KMS-11 (cell line): ENCODE results near the gene LYST.

Experiments
- H2AFZ ChIP-seq: fragments of 200-600 bp; sonication (generic); 2 replicates; pipeline ENCODE4 v1.6.1; 2016; ENCODE audit warnings: antibody characterized with exemption, mixed run types, low read depth
- H3K27ac ChIP-seq: fragments of 200-600 bp; sonication (generic); 2 replicates; pipeline ENCODE4 v1.6.1; 2016; ENCODE audit warnings: mild to moderate bottlenecking, mixed run types
- H3K27me3 ChIP-seq: fragments of 200-600 bp; sonication (generic); 2 replicates; pipeline ENCODE4 v1.6.1; 2017; ENCODE audit warnings: mild to moderate bottlenecking, low read depth, mixed run types, moderate library complexity; ENCODE audit not compliant: insufficient read depth
- H3K36me3 ChIP-seq: fragments of 200-600 bp; sonication (generic); 2 replicates; pipeline ENCODE4 v1.6.1; 2017; ENCODE audit warnings: mild to moderate bottlenecking, mixed run types; ENCODE audit not compliant: insufficient read depth
- H3K4me1 ChIP-seq: fragments of 200-600 bp; sonication (generic); 2 replicates; pipeline ENCODE4 v1.6.1; 2016; ENCODE audit warnings: mild to moderate bottlenecking, low read depth, mixed run types; ENCODE audit not compliant: poor library complexity, severe bottlenecking
- H3K4me2 ChIP-seq: fragments of 200-600 bp; sonication (generic); 2 replicates; pipeline ENCODE4 v1.7.0; 2016; ENCODE audit warnings: mild to moderate bottlenecking, mixed run types
- H3K4me3 ChIP-seq: fragments of 200-600 bp; sonication (generic); IDR thresholded peaks from 2 replicates; pipeline ENCODE4 v1.6.1; 2017; ENCODE audit warnings: low read depth, low read length, mixed read lengths; ENCODE audit not compliant: insufficient read depth
- H3K79me2 ChIP-seq: fragments of 200-600 bp; sonication (generic); 2 replicates; pipeline ENCODE4 v1.6.1; 2016; ENCODE audit warnings: low read depth, mixed run types; ENCODE audit not compliant: insufficient read depth
- H3K9ac ChIP-seq: fragments of 200-600 bp; sonication (generic); 2 replicates; pipeline ENCODE4 v1.6.1; 2016; ENCODE audit warnings: mild to moderate bottlenecking, mixed run types
- H4K20me1 ChIP-seq: fragments of 200-600 bp; sonication (generic); 2 replicates; pipeline ENCODE4 v1.6.1; 2016; ENCODE audit warnings: mild to moderate bottlenecking, mixed run types; ENCODE audit not compliant: insufficient read depth
- TF ChIP-seq, protein P1 (sequence below): fragments of 200-600 bp; sonication (generic); conservative IDR thresholded peaks from 2 replicates; pipeline ENCODE4 v1.6.1; 2017; ENCODE audit warnings: low read depth, mild to moderate bottlenecking, antibody characterized with exemption, low read length, moderate library complexity, mixed read lengths

LYST gene

DNA sequence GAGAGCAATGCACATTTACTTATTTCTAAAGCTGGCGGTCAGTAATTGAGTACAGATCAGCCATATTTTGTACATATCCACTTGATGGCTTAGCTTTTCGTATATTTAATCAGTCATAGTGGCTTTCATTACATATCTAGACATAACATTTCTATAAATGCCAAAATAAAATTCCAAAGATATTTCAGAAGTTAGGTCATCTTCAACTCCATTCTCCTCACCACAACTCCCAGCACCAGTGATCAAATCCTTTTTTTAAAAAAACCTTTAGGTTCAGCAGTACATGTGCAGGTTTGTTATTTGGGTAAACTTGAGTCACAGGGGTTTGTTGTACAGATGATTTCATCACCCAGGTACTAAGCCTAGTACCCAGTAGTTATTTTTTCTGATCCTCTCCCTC, 163.2 kb downstream of the LYST start:
- Histone ChIP-seq H3K36me3 (no peaks in the 10 kb centered on the region), H2AFZ (no peak overlapping the region), H3K4me1 (no peaks in the 10 kb centered on the region), H3K4me2 (no peak overlapping the region), H3K27ac (no peak overlapping the region), H3K27me3 (no peaks in the 10 kb centered on the region), H4K20me1 (no peaks in the 10 kb centered on the region), H3K79me2 (no peaks in the 10 kb centered on the region), H3K4me3 (no peak overlapping the region), H3K9ac (no peak overlapping the region)
- TF ChIP-seq, protein P1, sequence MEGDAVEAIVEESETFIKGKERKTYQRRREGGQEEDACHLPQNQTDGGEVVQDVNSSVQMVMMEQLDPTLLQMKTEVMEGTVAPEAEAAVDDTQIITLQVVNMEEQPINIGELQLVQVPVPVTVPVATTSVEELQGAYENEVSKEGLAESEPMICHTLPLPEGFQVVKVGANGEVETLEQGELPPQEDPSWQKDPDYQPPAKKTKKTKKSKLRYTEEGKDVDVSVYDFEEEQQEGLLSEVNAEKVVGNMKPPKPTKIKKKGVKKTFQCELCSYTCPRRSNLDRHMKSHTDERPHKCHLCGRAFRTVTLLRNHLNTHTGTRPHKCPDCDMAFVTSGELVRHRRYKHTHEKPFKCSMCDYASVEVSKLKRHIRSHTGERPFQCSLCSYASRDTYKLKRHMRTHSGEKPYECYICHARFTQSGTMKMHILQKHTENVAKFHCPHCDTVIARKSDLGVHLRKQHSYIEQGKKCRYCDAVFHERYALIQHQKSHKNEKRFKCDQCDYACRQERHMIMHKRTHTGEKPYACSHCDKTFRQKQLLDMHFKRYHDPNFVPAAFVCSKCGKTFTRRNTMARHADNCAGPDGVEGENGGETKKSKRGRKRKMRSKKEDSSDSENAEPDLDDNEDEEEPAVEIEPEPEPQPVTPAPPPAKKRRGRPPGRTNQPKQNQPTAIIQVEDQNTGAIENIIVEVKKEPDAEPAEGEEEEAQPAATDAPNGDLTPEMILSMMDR: no peak

DNA sequence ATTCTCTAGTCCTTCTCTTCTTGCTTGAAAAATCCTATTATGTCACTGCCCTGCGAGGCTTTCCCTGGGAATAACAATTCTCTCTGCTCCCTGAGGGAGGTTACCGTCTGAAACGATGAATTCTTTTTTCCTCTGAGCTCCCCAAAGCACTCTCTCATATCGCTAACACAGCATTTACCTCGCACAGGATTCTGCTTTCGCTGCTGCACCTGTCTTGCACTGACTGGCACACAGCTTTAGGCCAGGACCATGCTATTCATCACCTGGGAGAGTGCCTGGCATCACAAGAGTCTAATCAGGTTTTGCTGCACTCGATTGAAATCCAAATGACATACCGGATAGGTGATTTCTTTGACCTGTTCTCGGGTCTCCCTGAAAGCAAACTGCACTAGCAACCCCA, 164.3 kb downstream of the LYST start:
- no peaks in the 10 kb centered on the region for H3K79me2 ChIP-seq
- TF ChIP-seq, protein P1: no peak
- H3K4me2 ChIP-seq: no peak overlapping the region
- H3K27ac ChIP-seq: no peak overlapping the region
- H3K36me3 ChIP-seq: no peaks in the 10 kb centered on the region
- H4K20me1 ChIP-seq: no peaks in the 10 kb centered on the region
- no peak overlapping the region for H3K4me3 ChIP-seq
- H3K9ac ChIP-seq: no peak overlapping the region
- no peaks in the 10 kb centered on the region for H3K4me1 ChIP-seq
- H3K27me3 ChIP-seq: no peaks in the 10 kb centered on the region
- H2AFZ ChIP-seq: no peak overlapping the region

DNA sequence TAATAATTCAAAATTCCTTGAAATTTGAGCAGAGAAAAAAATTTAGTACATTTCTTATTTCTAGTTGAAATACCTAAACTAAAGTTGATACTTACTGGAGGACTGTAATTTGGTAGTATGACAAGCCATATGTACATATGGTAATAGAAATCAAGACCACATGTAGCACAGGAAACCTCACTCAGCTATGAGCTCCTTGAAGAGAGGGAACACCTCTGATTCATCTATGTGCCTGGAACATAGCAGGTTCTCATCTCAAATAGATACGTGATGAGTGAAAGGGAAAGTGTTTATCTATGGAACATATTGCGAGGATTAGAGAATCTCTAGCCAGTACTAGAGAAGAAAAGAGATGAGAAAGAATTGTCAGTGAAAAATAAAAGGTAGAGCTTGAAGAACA, 169.2 kb downstream of the LYST start:
- no peaks in the 10 kb centered on the region for H3K27me3 ChIP-seq
- H3K79me2 ChIP-seq: no peaks in the 10 kb centered on the region
- H3K4me1 ChIP-seq: no peaks in the 10 kb centered on the region
- H3K36me3 ChIP-seq: no peaks in the 10 kb centered on the region
- TF ChIP-seq, protein P1: no peak
- no peak overlapping the region for H3K27ac ChIP-seq
- H3K4me2 ChIP-seq: no peak overlapping the region
- no peak overlapping the region for H3K4me3 ChIP-seq
- H4K20me1 ChIP-seq: no peaks in the 10 kb centered on the region
- no peak overlapping the region for H3K9ac ChIP-seq
- no peak overlapping the region for H2AFZ ChIP-seq

DNA sequence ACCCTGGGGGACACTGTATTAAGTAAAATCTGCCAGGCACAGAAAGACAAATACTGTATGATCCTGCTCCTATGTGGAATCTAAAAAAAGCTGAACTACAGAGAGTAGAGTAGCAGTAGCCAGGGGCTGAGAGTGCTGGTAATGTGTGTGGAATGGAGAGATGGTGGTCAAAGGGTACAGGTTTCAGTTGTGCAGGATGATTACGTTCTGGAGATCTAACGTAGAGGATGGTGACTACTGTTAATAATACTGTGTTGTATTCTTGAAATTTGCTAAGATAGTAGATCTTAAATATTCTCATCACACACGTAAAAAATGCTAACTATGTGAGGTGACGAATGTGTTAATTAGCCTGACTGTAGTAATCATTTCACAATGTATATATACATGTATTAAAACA, 177.3 kb downstream of the LYST start:
- H3K4me2 ChIP-seq: no peak overlapping the region
- TF ChIP-seq, protein P1: no peak
- H3K27me3 ChIP-seq: no peaks in the 10 kb centered on the region
- no peak overlapping the region for H2AFZ ChIP-seq
- H4K20me1 ChIP-seq: no peaks in the 10 kb centered on the region
- no peak overlapping the region for H3K4me3 ChIP-seq
- no peaks in the 10 kb centered on the region for H3K4me1 ChIP-seq
- H3K79me2 ChIP-seq: no peaks in the 10 kb centered on the region
- H3K36me3 ChIP-seq: no peaks in the 10 kb centered on the region
- H3K27ac ChIP-seq: no peak overlapping the region
- H3K9ac ChIP-seq: no peak overlapping the region

DNA sequence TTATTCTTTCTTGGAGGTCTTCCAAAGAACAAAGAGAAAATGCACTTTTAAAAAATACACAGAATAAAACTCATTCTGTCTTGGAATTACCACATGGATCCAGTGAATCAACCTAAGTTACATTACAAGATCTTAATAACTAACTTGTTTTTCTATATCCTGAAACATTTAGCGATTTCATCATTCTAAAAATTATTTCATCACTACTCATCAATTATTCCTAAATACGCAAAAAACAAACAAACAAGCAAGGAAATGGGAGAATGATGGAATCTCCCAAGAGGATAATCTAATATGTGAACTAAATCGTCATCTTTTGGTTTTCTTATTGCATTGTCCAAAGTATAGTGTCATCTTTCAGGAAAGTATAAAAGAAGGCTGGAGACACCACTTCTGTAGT, 178.6 kb downstream of the LYST start:
- H3K27me3 ChIP-seq: no peaks in the 10 kb centered on the region
- no peak overlapping the region for H3K4me2 ChIP-seq
- H3K4me3 ChIP-seq: no peak overlapping the region
- H2AFZ ChIP-seq: no peak overlapping the region
- no peaks in the 10 kb centered on the region for H3K36me3 ChIP-seq
- no peak overlapping the region for H3K9ac ChIP-seq
- no peaks in the 10 kb centered on the region for H3K79me2 ChIP-seq
- H3K27ac ChIP-seq: no peak overlapping the region
- H4K20me1 ChIP-seq: no peaks in the 10 kb centered on the region
- TF ChIP-seq, protein P1: no peak
- no peaks in the 10 kb centered on the region for H3K4me1 ChIP-seq
